ENCODE measurements around the gene COL13A1. TPM values are rescaled to one million over a fixed set of nuclear protein-coding genes. Genes with fewer than 3 reads are reported as not detected.

The COL13A1 gene
- total and polyA plus RNA-seq, 2 of the 8 experiments (the other 6 are each of a cell fraction or from before 2014, with no cell fraction given), result 2.6 to 5.2 TPM

DNA sequence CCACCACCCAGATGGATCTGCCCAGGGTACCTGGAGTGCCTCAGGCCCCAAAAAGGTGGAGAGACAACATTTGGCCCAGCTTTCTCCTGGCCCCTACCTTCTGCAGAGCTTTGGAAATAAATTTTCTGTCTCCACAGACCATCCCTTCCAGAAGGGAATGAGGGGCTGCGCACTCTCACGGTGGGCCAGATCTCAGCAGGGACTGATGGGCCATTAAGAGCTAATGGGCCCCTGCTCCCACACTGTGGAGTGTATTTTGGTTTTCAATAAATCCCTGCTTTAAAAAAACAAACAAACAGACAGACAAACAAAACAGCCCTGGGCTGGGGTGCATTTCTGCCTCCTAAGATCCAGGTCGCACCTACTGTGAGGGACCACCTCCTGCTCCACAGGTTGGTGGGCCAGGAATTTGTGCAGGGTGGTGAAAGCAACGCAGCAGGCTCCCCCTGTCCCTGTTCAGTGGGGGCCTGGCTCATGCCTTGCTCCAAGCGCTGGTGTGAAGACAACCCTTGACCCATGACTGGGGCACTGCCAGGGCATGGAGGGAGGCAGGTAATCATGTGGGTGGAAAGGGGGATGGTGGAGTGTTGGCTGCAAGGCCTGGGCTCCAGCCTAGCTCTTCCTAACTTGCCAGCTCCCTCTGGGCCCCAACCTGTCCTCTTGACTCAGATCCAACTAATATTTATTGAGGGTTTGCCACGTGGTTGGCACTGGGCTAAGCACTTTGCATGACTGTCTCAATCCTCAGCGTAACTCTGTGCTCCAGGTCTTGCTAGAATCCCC, 88.5 kb downstream of the COL13A1 start (continued):
- TF ChIP-seq, protein P1, sequence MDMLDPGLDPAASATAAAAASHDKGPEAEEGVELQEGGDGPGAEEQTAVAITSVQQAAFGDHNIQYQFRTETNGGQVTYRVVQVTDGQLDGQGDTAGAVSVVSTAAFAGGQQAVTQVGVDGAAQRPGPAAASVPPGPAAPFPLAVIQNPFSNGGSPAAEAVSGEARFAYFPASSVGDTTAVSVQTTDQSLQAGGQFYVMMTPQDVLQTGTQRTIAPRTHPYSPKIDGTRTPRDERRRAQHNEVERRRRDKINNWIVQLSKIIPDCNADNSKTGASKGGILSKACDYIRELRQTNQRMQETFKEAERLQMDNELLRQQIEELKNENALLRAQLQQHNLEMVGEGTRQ (IDR thresholded peaks at IDR 0.05; ENCODE audit: low read length), result no peak
- TF ChIP-seq MAFK (IDR thresholded peaks at IDR 0.05; ENCODE audit: low read depth, low read length) (no peak), ATF2 (IDR thresholded peaks at IDR 0.05; ENCODE audit: low read length) (no peak), BRCA1 (IDR thresholded peaks at IDR 0.05; ENCODE audit: low read depth, low read length) (no peak), TCF12 (IDR thresholded peaks at IDR 0.05; ENCODE audit: low read depth, low read length) (no peak), SUZ12 (IDR thresholded peaks at IDR 0.05; ENCODE audit: low read length) (no peak), CBX5 (IDR thresholded peaks at IDR 0.05; ENCODE audit: low read depth, low read length) (no peak), EP300 (IDR thresholded peaks at IDR 0.05; ENCODE audit: borderline replicate concordance in 1 of 2, low read depth in 2 of 2, low read length in 2 of 2) (no peak), YY1 (IDR thresholded peaks at IDR 0.05; ENCODE audit: low read depth, low read length) (no peak), POLR2A (IDR thresholded peaks at IDR 0.05; ENCODE audit: control extremely low read depth in 1 of 2, low read depth in 2 of 2, low read length in 2 of 2) (no peak)

Measured in H1 (cell line).